K562 (cell line): ENCODE data around the gene NDUFB10. TPM values are rescaled to one million over a fixed set of nuclear protein-coding genes. Genes with fewer than 3 reads are reported as not detected.

Source experiments
- ATAC-seq: fragments of 200-7000 bp; cut with Tn5 transposase; 3 replicates; pipeline ENCODE4 v1.9.1; 2020; ENCODE audit warnings: moderate library complexity
- BruUV-seq: library from RNA; stranded (reverse); fragments of 400-500 nt; replicated peaks from 2 replicates; lab custom pipeline; 2021; lab: Mats Ljungman, UMichigan
- CTCF ChIA-PET: fragments of 300-600 bp; formaldehyde crosslinking; extraction: SDS; loops from one replicate; lab custom pipeline; 2021; ENCODE audit warnings: low intra/inter-chr PET ratio; lab: Yijun Ruan, JAX
- POLR2A ChIA-PET: fragments of 300-600, 350-650 bp; sonication (Branson Sonifier 250); formaldehyde crosslinking; extraction: SDS; loops from one replicate; lab custom pipeline; 2021; ENCODE audit warnings: antibody characterized with exemption, inconsistent platforms; lab: Yijun Ruan, JAX
- DNase-seq, 4 experiments: peaks; one replicate each; pipeline versions ENCODE4 v3.0.0 to v3.0.0-alpha.2; 2011 to 2018; ENCODE audit warnings: low spot score in 3 of 4, mixed read lengths in 3 of 4; ENCODE audit errors: extremely low read depth in 1 of 4
- FAIRE-seq: peaks from 2 replicates; lab custom pipeline; 2011; peaks lifted over from hg19 to GRCh38; lab: Jason Lieb, UNC
- H2AFZ ChIP-seq: 2 replicates; pipeline ENCODE4 v1.6.0; 2011; ENCODE audit warnings: low read depth, low read length, control low read depth, inconsistent platforms
- H3K27ac ChIP-seq: fragments of 200-600 bp; 3 replicates; pipeline ENCODE4 v1.8.0; 2011; ENCODE audit warnings: low read depth, mild to moderate bottlenecking, control low read depth, inconsistent platforms, low read length, moderate library complexity, mixed read lengths; ENCODE audit errors: extremely low read depth
- H3K27me3 ChIP-seq, 2 experiments: fragments of 300-600 bp in 1 of 2; 2 replicates in 1 of 2; 3 replicates in 1 of 2; pipeline versions ENCODE4 v1.6.0 to v1.8.0; 2011; ENCODE audit warnings: inconsistent platforms in 2 of 2, low read length in 2 of 2, mild to moderate bottlenecking in 1 of 2, mixed read lengths in 1 of 2, moderate library complexity in 1 of 2; ENCODE audit not compliant: control insufficient read depth in 2 of 2, insufficient read depth in 2 of 2
- H3K36me3 ChIP-seq: fragments of 300-600 bp; 3 replicates; pipeline ENCODE4 v1.8.0; 2011; ENCODE audit warnings: mild to moderate bottlenecking, low read length, inconsistent platforms; ENCODE audit not compliant: control insufficient read depth, insufficient read depth
- H3K4me1 ChIP-seq, 2 experiments: fragments of 200-600 bp in 1 of 2; replicated peaks in 1 of 2; 2 replicates in 1 of 2; 3 replicates in 1 of 2; pipeline versions ENCODE4 v1.5.1 to v1.8.0; 2011; ENCODE audit warnings: inconsistent platforms in 2 of 2, low read length in 2 of 2, mild to moderate bottlenecking in 1 of 2, mixed read lengths in 1 of 2, moderate library complexity in 1 of 2; ENCODE audit not compliant: control insufficient read depth in 2 of 2, insufficient read depth in 2 of 2
- H3K4me2 ChIP-seq: 2 replicates; pipeline ENCODE4 v1.6.1; 2011; ENCODE audit warnings: low read length, control low read depth, inconsistent platforms, mixed read lengths; ENCODE audit not compliant: insufficient read depth
- H3K4me3 ChIP-seq: fragments of 200-600 bp; sonication (generic), shearing (Covaris generic); 2 replicates; pipeline ENCODE4 v1.5.1; 2016; ENCODE audit warnings: control low read depth, inconsistent platforms
- H3K79me2 ChIP-seq: fragments of 200-600 bp; 3 replicates; pipeline ENCODE4 v1.8.0; 2011; ENCODE audit warnings: low read length, inconsistent platforms; ENCODE audit not compliant: control insufficient read depth, insufficient read depth
- H3K9ac ChIP-seq, 2 experiments: 2 replicates each; pipeline versions ENCODE4 v1.6.0 to v1.6.1; 2011; ENCODE audit warnings: low read depth in 2 of 2, low read length in 2 of 2, control low read depth in 1 of 2, inconsistent platforms in 1 of 2, mild to moderate bottlenecking in 1 of 2, mixed read lengths in 1 of 2; ENCODE audit not compliant: insufficient read depth in 1 of 2
- H3K9me1 ChIP-seq: one replicate; pipeline ENCODE4 v1.6.0; 2011; ENCODE audit warnings: inconsistent platforms, mild to moderate bottlenecking, low read length, moderate library complexity; ENCODE audit not compliant: control insufficient read depth, insufficient read depth
- H3K9me3 ChIP-seq: replicated peaks from 2 replicates; pipeline ENCODE4 v1.5.1; 2011; ENCODE audit warnings: low read depth, low read length, inconsistent platforms; ENCODE audit not compliant: control insufficient read depth, insufficient read depth
- H4K20me1 ChIP-seq: replicated peaks from 2 replicates; pipeline ENCODE4 v1.6.1; 2011; ENCODE audit warnings: low read length, inconsistent platforms, mixed read lengths; ENCODE audit not compliant: control insufficient read depth, insufficient read depth
- GATAD2B ChIP-seq: fragments of 450-650 bp; IDR thresholded peaks from 2 replicates; pipeline ENCODE4 v1.6.1; 2017; ENCODE audit warnings: mild to moderate bottlenecking, borderline replicate concordance
- KLF13 ChIP-seq: fragments of 450-650 bp; IDR thresholded peaks from 2 replicates; pipeline ENCODE4 v1.6.1; 2016; ENCODE audit warnings: missing genetic modification characterization, low read depth, mild to moderate bottlenecking, missing compliant biosample characterization, moderate library complexity, borderline replicate concordance
- MECOM ChIP-seq: fragments of 250-450 bp; sonication (Bioruptor Pico); IDR thresholded peaks from 2 replicates; pipeline ENCODE4 v1.8.0; 2022; ENCODE audit warnings: inconsistent platforms
- NFATC3 ChIP-seq: fragments of 450-650 bp; IDR thresholded peaks from 2 replicates; pipeline ENCODE4 v1.6.1; 2017; ENCODE audit warnings: mild to moderate bottlenecking
- SIX5 ChIP-seq, 2 experiments: IDR thresholded peaks; 2 replicates each; pipeline ENCODE4 v1.6.1; 2011; ENCODE audit warnings: low read length in 2 of 2, borderline replicate concordance in 1 of 2, low read depth in 1 of 2, mild to moderate bottlenecking in 1 of 2, moderate library complexity in 1 of 2; ENCODE audit not compliant: insufficient read depth in 1 of 2
- ZNF764 ChIP-seq: fragments of 250-450 bp; sonication (Bioruptor Pico); IDR thresholded peaks from 2 replicates; pipeline ENCODE4 v1.4.0; 2020; ENCODE audit warnings: low read depth, mild to moderate bottlenecking, moderate library complexity
- WGBS: fragments of 100-300 bp; shearing (Covaris generic); methylation state at CpG from one replicate; pipeline ENCODE4 v1.1.6; 2016; ENCODE audit warnings: low coverage, mixed read lengths; ENCODE audit not compliant: insufficient coverage; ENCODE audit errors: missing lambda C conversion rate; 5-methylcytosine and 5-hydroxymethylcytosine counted together
- in situ Hi-C: fragments of 300-500 bp; cut with MboI; formaldehyde crosslinking; loops from 4 replicates; pipeline ENCODE4 v1.15.0; 2018; ENCODE audit warnings: inconsistent platforms, mixed read lengths
- intact Hi-C: fragments of 100-400 bp; cut with micrococcal nuclease; formaldehyde crosslinking; loops from 2 replicates; pipeline ENCODE4 v1.14.2; 2022
- polyA plus RNA-seq, 8 experiments: library from polyadenylated mRNA; depleted of rRNA in 4 of 8; stranded (reverse) in 5 of 8; unstranded in 3 of 8; fragments of >200 nt; fragmentation: Nextera tagmentation in 2 of 8; fragmentation: Illumina TruSeq in 1 of 8; extraction: Ambion mirVana in 2 of 8; extraction: Trizol in 1 of 8; gene quantifications; 2 replicates each; pipeline versions ENCODE4 v1.2.1 to v1.2.3, GENCODE V29; 2011 to 2014; ENCODE audit warnings: inconsistent platforms in 1 of 8, missing spikeins in 1 of 8
- total RNA-seq, 7 experiments: library from RNA; depleted of rRNA in 6 of 7; stranded (reverse); fragments of >200 nt in 6 of 7; fragmentation: Illumina TruSeq in 2 of 7; extraction: Trizol in 2 of 7; gene quantifications; 2 replicates each; pipeline versions ENCODE4 v1.2.1 to v1.2.3, GENCODE V29; 2011 to 2021; ENCODE audit warnings: low replicate concordance in 1 of 7
- TF ChIP-seq, protein P1 (sequence below): fragments of 450-650 bp; conservative IDR thresholded peaks from 2 replicates; pipeline ENCODE4 v1.6.1; 2016; ENCODE audit warnings: missing genetic modification characterization, low read depth, mild to moderate bottlenecking, control low read depth, missing compliant biosample characterization
- TF ChIP-seq, protein P2 (sequence below): fragments of 250-450 bp; sonication (Bioruptor Pico); IDR thresholded peaks from 2 replicates; pipeline ENCODE4 v1.5.0; 2020; ENCODE audit warnings: mild to moderate bottlenecking
- TF ChIP-seq, protein P3 (sequence below): sonication (generic); formaldehyde crosslinking; IDR thresholded peaks from 2 replicates; pipeline ENCODE4 v1.8.1; 2022; ENCODE audit warnings: missing genetic modification reagents
- TF ChIP-seq, protein P4 (sequence below): sonication (generic); formaldehyde crosslinking; IDR thresholded peaks from 2 replicates; pipeline ENCODE4 v1.8.1; 2022; ENCODE audit warnings: missing genetic modification reagents
- TF ChIP-seq, protein P5 (sequence below): sonication (generic); formaldehyde crosslinking; IDR thresholded peaks from 2 replicates; pipeline ENCODE4 v1.8.1; 2023; ENCODE audit warnings: mild to moderate bottlenecking, missing genetic modification reagents

The NDUFB10 gene
- total and polyA plus RNA-seq, 9 of the 15 experiments (the other 6 are each of a cell fraction or from before 2014, with no cell fraction given) = 69.3 to 527 (median 161) TPM

DNA sequence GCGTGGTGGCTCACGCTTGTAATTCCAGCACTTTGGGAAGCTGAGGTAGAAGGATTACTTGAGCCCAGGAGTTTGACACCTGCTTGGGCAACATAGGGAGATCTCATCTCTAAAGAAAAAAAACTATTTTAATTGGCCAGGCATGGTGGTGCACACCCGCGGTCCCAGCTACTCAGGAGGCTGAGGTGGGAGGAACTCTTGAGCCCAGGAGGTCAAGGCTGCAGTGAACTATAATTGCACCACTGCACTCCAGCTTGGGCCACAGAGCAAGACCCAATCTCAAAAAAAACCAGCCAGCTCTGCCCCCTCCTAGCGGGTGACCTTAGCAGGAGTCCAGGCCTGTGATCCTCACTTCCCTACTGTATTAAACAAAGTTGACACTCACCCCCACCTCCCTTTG, 35.2 kb upstream of the NDUFB10 start:
- in situ Hi-C loops (no loop called here), intact Hi-C loops (no loop called here)
- ChIA-PET CTCF (no interaction called here), POLR2A (interaction anchor here (0.8 to 1.2 kb wide), 4 partner anchors 20 to 149 kb away, joined by 3 to 5 read pairs (median 4); partner anchors contain the start of gene RPS2)
- 0 out of 2 replicates have a peak, but pooled peaks cover 11% of the 10 kb centered on the region for H4K20me1 ChIP-seq
- no peak overlapping the region for H3K4me3 ChIP-seq
- no peaks in the 10 kb centered on the region for H3K79me2 ChIP-seq
- ATAC-seq (no peak), DNase-seq (no peak), FAIRE-seq (no peak)
- no peak overlapping the region for H3K9ac ChIP-seq
- no TSS peak for BruUV-seq
- H3K4me2 ChIP-seq = no peak overlapping the region
- no peak overlapping the region for H3K27ac ChIP-seq
- WGBS = 64% methylated on average over 5 of the region's 5 CpGs
- no peaks in the 10 kb centered on the region for H3K36me3 ChIP-seq
- H3K4me1 ChIP-seq = peaks cover 13 to 45% of the 10 kb centered on the region in 2 experiments; a peak in 4 of 5 replicates
- no peaks in the 10 kb centered on the region for H3K9me1 ChIP-seq
- no peaks in the 10 kb centered on the region for H3K9me3 ChIP-seq
- peaks cover 6 to 12% of the 10 kb centered on the region in 2 experiments; a peak in 3 of 5 replicates for H3K27me3 ChIP-seq
- TF ChIP-seq SIX5 (IDR thresholded peaks at IDR 0.05; ENCODE audit: borderline replicate concordance in 1 of 2, insufficient read depth in 1 of 2, low read depth in 1 of 2, low read length in 2 of 2) (no peak), NFATC3 (no peak), KLF13 (tag) (no peak), ZNF764 (CRISPR knock-in tag) (no peak), GATAD2B (no peak), MECOM (CRISPR knock-in tag) (no peak)
- TF ChIP-seq, protein P1, sequence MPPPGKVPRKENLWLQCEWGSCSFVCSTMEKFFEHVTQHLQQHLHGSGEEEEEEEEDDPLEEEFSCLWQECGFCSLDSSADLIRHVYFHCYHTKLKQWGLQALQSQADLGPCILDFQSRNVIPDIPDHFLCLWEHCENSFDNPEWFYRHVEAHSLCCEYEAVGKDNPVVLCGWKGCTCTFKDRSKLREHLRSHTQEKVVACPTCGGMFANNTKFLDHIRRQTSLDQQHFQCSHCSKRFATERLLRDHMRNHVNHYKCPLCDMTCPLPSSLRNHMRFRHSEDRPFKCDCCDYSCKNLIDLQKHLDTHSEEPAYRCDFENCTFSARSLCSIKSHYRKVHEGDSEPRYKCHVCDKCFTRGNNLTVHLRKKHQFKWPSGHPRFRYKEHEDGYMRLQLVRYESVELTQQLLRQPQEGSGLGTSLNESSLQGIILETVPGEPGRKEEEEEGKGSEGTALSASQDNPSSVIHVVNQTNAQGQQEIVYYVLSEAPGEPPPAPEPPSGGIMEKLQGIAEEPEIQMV (tag) = no peak
- TF ChIP-seq, protein P2, sequence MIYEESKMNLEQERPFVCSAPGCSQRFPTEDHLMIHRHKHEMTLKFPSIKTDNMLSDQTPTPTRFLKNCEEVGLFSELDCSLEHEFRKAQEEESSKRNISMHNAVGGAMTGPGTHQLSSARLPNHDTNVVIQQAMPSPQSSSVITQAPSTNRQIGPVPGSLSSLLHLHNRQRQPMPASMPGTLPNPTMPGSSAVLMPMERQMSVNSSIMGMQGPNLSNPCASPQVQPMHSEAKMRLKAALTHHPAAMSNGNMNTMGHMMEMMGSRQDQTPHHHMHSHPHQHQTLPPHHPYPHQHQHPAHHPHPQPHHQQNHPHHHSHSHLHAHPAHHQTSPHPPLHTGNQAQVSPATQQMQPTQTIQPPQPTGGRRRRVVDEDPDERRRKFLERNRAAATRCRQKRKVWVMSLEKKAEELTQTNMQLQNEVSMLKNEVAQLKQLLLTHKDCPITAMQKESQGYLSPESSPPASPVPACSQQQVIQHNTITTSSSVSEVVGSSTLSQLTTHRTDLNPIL (CRISPR knock-in tag) = no peak
- TF ChIP-seq, protein P3, sequence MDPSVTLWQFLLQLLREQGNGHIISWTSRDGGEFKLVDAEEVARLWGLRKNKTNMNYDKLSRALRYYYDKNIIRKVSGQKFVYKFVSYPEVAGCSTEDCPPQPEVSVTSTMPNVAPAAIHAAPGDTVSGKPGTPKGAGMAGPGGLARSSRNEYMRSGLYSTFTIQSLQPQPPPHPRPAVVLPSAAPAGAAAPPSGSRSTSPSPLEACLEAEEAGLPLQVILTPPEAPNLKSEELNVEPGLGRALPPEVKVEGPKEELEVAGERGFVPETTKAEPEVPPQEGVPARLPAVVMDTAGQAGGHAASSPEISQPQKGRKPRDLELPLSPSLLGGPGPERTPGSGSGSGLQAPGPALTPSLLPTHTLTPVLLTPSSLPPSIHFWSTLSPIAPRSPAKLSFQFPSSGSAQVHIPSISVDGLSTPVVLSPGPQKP (CRISPR knock-in tag) = no peak
- TF ChIP-seq, protein P4, sequence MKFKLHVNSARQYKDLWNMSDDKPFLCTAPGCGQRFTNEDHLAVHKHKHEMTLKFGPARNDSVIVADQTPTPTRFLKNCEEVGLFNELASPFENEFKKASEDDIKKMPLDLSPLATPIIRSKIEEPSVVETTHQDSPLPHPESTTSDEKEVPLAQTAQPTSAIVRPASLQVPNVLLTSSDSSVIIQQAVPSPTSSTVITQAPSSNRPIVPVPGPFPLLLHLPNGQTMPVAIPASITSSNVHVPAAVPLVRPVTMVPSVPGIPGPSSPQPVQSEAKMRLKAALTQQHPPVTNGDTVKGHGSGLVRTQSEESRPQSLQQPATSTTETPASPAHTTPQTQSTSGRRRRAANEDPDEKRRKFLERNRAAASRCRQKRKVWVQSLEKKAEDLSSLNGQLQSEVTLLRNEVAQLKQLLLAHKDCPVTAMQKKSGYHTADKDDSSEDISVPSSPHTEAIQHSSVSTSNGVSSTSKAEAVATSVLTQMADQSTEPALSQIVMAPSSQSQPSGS (CRISPR knock-in tag) = no peak
- TF ChIP-seq, protein P5, sequence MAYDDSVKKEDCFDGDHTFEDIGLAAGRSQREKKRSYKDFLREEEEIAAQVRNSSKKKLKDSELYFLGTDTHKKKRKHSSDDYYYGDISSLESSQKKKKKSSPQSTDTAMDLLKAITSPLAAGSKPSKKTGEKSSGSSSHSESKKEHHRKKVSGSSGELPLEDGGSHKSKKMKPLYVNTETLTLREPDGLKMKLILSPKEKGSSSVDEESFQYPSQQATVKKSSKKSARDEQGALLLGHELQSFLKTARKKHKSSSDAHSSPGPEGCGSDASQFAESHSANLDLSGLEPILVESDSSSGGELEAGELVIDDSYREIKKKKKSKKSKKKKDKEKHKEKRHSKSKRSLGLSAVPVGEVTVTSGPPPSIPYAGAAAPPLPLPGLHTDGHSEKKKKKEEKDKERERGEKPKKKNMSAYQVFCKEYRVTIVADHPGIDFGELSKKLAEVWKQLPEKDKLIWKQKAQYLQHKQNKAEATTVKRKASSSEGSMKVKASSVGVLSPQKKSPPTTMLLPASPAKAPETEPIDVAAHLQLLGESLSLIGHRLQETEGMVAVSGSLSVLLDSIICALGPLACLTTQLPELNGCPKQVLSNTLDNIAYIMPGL (CRISPR knock-in tag) = no peak
- TF ChIP-seq, all 486 proteins: peak for 0
- no peak overlapping the region for H2AFZ ChIP-seq
